SU-DHL-6 (cell line): ENCODE measurements around the gene KLF13.

ENCODE experiments used
- EZH2phosphoT487 ChIP-seq: fragments of 200-600 bp; sonication (generic), shearing (Covaris generic); conservative IDR thresholded peaks from 2 replicates; pipeline ENCODE4 v1.6.1; 2018; ENCODE audit warnings: mild to moderate bottlenecking, antibody characterized with exemption, low read length, moderate library complexity, mixed read lengths
- TF ChIP-seq, protein P1 (sequence below): fragments of 200-600 bp; sonication (generic); IDR thresholded peaks from one replicate; pipeline ENCODE4 v1.5.1; 2017; ENCODE audit warnings: antibody characterized with exemption, mild to moderate bottlenecking, low read length, moderate library complexity; ENCODE audit not compliant: insufficient read depth, poor library complexity, severe bottlenecking

DNA sequence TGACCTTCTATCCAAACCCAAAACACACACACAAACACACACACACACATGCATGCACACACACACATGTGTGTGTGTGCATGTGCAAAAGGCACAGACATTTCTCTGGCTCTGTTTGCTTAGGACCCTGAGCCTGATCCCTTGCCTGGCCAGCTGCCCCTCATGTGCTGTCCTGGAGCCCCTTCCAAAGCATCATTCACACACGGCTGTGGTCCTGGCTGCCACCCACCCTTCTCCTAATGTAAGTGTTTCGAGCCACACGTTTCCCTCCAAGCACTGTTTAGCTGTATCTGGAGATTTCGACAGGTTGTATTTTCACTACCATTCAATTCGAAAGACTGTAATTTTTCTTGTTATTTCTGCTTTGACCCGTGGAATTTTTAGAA, 45.8 kb upstream of the KLF13 start:
- TF ChIP-seq EZH2phosphoT487, result no peak
- TF ChIP-seq, protein P1, sequence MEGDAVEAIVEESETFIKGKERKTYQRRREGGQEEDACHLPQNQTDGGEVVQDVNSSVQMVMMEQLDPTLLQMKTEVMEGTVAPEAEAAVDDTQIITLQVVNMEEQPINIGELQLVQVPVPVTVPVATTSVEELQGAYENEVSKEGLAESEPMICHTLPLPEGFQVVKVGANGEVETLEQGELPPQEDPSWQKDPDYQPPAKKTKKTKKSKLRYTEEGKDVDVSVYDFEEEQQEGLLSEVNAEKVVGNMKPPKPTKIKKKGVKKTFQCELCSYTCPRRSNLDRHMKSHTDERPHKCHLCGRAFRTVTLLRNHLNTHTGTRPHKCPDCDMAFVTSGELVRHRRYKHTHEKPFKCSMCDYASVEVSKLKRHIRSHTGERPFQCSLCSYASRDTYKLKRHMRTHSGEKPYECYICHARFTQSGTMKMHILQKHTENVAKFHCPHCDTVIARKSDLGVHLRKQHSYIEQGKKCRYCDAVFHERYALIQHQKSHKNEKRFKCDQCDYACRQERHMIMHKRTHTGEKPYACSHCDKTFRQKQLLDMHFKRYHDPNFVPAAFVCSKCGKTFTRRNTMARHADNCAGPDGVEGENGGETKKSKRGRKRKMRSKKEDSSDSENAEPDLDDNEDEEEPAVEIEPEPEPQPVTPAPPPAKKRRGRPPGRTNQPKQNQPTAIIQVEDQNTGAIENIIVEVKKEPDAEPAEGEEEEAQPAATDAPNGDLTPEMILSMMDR, result no peak
